ENCODE measurements around the gene WDR87.
A peak's percentile ranks its signal among the peaks of the same experiment; 100 is the strongest.

The WDR87 gene

DNA sequence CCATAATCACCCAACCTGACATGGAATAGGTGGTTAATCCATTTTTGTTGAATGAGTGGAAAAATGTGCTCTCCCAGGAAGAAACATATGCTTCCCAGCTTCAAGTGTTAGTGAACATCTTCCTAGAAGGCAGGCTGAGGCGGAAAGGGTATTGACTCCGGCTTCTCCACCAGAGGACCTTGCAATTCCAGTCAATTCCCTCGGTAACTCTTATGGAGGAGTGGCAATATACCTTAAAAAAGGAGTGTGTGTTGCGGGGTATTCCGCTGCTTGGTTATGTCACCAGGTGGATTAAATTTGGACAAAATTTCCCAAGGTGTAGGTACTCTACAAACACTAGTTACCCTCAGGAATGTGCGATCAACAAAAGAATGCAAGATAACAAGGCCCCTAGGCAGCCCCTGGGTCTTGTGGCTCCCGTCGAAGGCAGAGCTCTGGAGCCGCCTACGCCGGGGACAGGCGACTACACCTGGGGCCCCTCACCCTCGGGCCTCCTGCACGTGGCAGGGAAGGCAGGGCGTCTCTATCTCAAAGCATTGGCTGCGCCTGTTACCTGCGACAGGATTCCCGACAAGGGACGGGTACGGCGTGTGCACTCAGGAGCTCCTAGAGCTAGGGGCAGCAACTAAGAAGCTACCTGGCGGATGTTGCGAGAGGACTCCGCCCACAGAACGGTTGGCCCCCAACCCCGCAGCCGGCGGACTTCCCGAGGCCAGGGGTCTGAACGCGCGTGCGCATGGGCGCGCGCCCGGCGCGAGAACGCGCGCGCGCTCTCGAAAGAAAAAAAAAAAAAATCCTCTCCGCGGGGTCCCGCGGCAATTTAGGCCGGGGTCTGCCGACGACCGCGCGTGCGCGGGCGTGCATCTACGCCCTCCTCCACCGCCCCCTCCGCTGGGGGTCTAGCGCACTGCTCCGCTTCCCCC lies at the start of gene WDR87:
Gene WDR87 (minus strand): TSS at position 649 of the 923 bp plus-strand sequence. CDS start 8,355 bp downstream, outside the sequence.
- Histone ChIP-seq H3K9ac (ENCODE audit: low read length) (peak within 1 kb of the TSS; percentile 80), H3K4me3 (ENCODE audit: low read length) (peak within 1 kb of the TSS; percentile 80), H3K27ac (ENCODE audit: low read length) (peak within 1 kb of the TSS; percentile 82), H3K9me3 (ENCODE audit: control insufficient read depth, low read depth, low read length) (no peaks in the 10 kb centered on the region), H3K36me3 (ENCODE audit: control insufficient read depth, low read depth, low read length) (no peaks in the 10 kb centered on the region), H3K27me3 (ENCODE audit: control insufficient read depth, insufficient read depth, low read length) (no peaks in the 10 kb centered on the region), H3K4me1 (ENCODE audit: control insufficient read depth, low read depth, low read length) (peaks cover 15% of the 10 kb centered on the region)

- Histone ChIP-seq H3K4me1 (ENCODE audit: control insufficient read depth, low read depth, low read length) (peaks cover 19% of the 10 kb centered on the region), H3K27me3 (ENCODE audit: control insufficient read depth, insufficient read depth, low read length) (no peaks in the 10 kb centered on the region), H3K9me3 (ENCODE audit: control insufficient read depth, low read depth, low read length) (no peaks in the 10 kb centered on the region), H3K9ac (ENCODE audit: low read length) (no peak overlapping the region), H3K36me3 (ENCODE audit: control insufficient read depth, low read depth, low read length) (no peaks in the 10 kb centered on the region), H3K4me3 (ENCODE audit: low read length) (no peak overlapping the region), H3K27ac (ENCODE audit: low read length) (no peak overlapping the region)
These were observed 49.6 kb upstream of the WDR87 start for GRCh38 chr19:37955986-37956385.

DNA sequence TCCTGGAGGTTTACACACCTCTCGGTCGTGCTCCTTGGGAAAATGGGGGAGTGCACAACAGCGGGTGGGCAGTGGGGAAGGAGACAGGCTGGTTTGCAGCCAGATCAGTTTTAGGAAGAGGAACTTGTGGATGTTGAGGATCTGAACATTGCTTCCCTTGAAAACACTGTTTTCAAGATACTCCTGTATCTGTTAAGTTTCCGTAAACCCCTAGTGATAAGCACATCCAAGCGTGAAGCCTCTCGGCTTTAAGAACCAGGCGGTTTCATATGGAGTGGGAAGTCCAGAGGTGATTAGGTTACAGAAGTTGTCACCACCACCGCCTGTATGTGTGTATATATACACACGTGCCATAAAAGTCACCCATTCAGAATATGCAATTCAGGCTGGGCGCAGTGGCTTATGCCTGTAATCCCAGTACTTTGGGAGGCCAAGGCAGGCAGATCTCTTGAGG lies 48.1 kb upstream of the WDR87 start:
- Histone ChIP-seq H3K9me3 (ENCODE audit: control insufficient read depth, low read depth, low read length) (no peaks in the 10 kb centered on the region), H3K4me1 (ENCODE audit: control insufficient read depth, low read depth, low read length) (peaks cover 19% of the 10 kb centered on the region), H3K27ac (ENCODE audit: low read length) (no peak overlapping the region), H3K27me3 (ENCODE audit: control insufficient read depth, insufficient read depth, low read length) (no peaks in the 10 kb centered on the region), H3K4me3 (ENCODE audit: low read length) (no peak overlapping the region), H3K9ac (ENCODE audit: low read length) (no peak overlapping the region), H3K36me3 (ENCODE audit: control insufficient read depth, low read depth, low read length) (no peaks in the 10 kb centered on the region)

GRCh38 chr19:37953918-37954303 lies 47.5 kb upstream of the WDR87 start:
- Histone ChIP-seq H3K27me3 (ENCODE audit: control insufficient read depth, insufficient read depth, low read length) (no peaks in the 10 kb centered on the region), H3K4me1 (ENCODE audit: control insufficient read depth, low read depth, low read length) (peaks cover 19% of the 10 kb centered on the region), H3K9ac (ENCODE audit: low read length) (peak overlapping the region; percentile 52), H3K36me3 (ENCODE audit: control insufficient read depth, low read depth, low read length) (no peaks in the 10 kb centered on the region), H3K27ac (ENCODE audit: low read length) (peak overlapping the region; percentile 4), H3K9me3 (ENCODE audit: control insufficient read depth, low read depth, low read length) (no peaks in the 10 kb centered on the region), H3K4me3 (ENCODE audit: low read length) (no peak overlapping the region)

GRCh38 chr19:37953171-37953917 lies 47.0 kb upstream of the WDR87 start:
- no peaks in the 10 kb centered on the region for H3K27me3 ChIP-seq (ENCODE audit: control insufficient read depth, insufficient read depth, low read length)
- no peaks in the 10 kb centered on the region for H3K36me3 ChIP-seq (ENCODE audit: control insufficient read depth, low read depth, low read length)
- H3K4me1 ChIP-seq (ENCODE audit: control insufficient read depth, low read depth, low read length): peaks cover 19% of the 10 kb centered on the region
- peak overlapping the region; percentile 69 for H3K27ac ChIP-seq (ENCODE audit: low read length)
- no peaks in the 10 kb centered on the region for H3K9me3 ChIP-seq (ENCODE audit: control insufficient read depth, low read depth, low read length)
- peak overlapping the region; percentile 19 for H3K4me3 ChIP-seq (ENCODE audit: low read length)
- peak overlapping the region; percentile 52 for H3K9ac ChIP-seq (ENCODE audit: low read length)

GRCh38 chr19:37951816-37952210 lies 45.4 kb upstream of the WDR87 start:
- Histone ChIP-seq H3K4me1 (ENCODE audit: control insufficient read depth, low read depth, low read length) (peaks cover 19% of the 10 kb centered on the region), H3K9me3 (ENCODE audit: control insufficient read depth, low read depth, low read length) (no peaks in the 10 kb centered on the region), H3K27me3 (ENCODE audit: control insufficient read depth, insufficient read depth, low read length) (no peaks in the 10 kb centered on the region), H3K4me3 (ENCODE audit: low read length) (no peak overlapping the region), H3K9ac (ENCODE audit: low read length) (no peak overlapping the region), H3K27ac (ENCODE audit: low read length) (no peak overlapping the region), H3K36me3 (ENCODE audit: control insufficient read depth, low read depth, low read length) (no peaks in the 10 kb centered on the region)

- H3K36me3 ChIP-seq (ENCODE audit: control insufficient read depth, low read depth, low read length): no peaks in the 10 kb centered on the region
- H3K9ac ChIP-seq (ENCODE audit: low read length): no peak overlapping the region
- H3K4me3 ChIP-seq (ENCODE audit: low read length): no peak overlapping the region
- no peaks in the 10 kb centered on the region for H3K27me3 ChIP-seq (ENCODE audit: control insufficient read depth, insufficient read depth, low read length)
- H3K4me1 ChIP-seq (ENCODE audit: control insufficient read depth, low read depth, low read length): peaks cover 19% of the 10 kb centered on the region
- H3K27ac ChIP-seq (ENCODE audit: low read length): no peak overlapping the region
- no peaks in the 10 kb centered on the region for H3K9me3 ChIP-seq (ENCODE audit: control insufficient read depth, low read depth, low read length)
These were observed 44.2 kb upstream of the WDR87 start for GRCh38 chr19:37950471-37951175.

DNA sequence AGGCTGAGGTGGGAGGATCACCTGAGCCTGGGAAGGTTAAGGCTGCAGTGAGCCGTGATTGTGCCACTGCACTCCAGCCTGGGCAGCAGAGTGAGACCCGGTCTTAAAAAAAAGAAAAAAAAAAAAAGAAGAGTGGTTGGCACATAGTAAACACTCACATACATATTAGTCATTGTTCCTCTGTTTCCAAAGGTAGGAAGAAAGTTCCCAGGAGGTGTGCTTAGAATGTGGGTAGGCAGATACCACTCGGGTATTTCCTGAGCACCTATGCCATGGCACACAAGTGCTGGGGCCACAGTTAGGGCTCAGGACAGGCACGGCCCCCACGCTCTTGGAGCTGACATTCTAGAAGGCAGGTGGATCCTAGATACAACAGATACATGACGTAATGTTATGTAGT lies 42.0 kb upstream of the WDR87 start:
- H3K4me1 ChIP-seq (ENCODE audit: control insufficient read depth, low read depth, low read length): peaks cover 7% of the 10 kb centered on the region
- H3K27ac ChIP-seq (ENCODE audit: low read length): no peak overlapping the region
- H3K27me3 ChIP-seq (ENCODE audit: control insufficient read depth, insufficient read depth, low read length): no peaks in the 10 kb centered on the region
- no peak overlapping the region for H3K9ac ChIP-seq (ENCODE audit: low read length)
- H3K9me3 ChIP-seq (ENCODE audit: control insufficient read depth, low read depth, low read length): no peaks in the 10 kb centered on the region
- no peak overlapping the region for H3K4me3 ChIP-seq (ENCODE audit: low read length)
- no peaks in the 10 kb centered on the region for H3K36me3 ChIP-seq (ENCODE audit: control insufficient read depth, low read depth, low read length)

DNA sequence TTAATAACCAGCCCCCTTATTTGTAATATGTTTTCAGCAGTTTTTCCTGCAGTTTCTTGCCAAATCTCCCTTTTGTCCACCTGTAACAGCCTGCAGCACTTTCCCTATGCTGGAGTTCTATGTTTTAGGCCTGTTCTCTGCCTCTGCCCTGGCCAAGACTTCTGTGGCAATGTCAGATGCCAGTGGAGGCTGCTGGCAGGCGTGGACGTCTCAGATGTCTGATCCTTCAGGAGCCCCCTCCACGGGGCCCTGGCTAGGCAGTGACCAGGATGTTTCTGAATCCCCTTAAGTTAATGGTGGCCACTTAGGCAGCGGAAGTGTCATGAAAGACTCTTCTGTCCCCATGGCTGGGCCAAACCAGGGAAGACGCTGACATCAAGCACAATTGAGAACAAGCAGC lies 41.4 kb upstream of the WDR87 start:
- Histone ChIP-seq H3K9me3 (ENCODE audit: control insufficient read depth, low read depth, low read length) (no peaks in the 10 kb centered on the region), H3K27me3 (ENCODE audit: control insufficient read depth, insufficient read depth, low read length) (no peaks in the 10 kb centered on the region), H3K9ac (ENCODE audit: low read length) (no peak overlapping the region), H3K4me1 (ENCODE audit: control insufficient read depth, low read depth, low read length) (peaks cover 1% of the 10 kb centered on the region), H3K36me3 (ENCODE audit: control insufficient read depth, low read depth, low read length) (no peaks in the 10 kb centered on the region), H3K4me3 (ENCODE audit: low read length) (no peak overlapping the region), H3K27ac (ENCODE audit: low read length) (no peak overlapping the region)

GRCh38 chr19:37946132-37946531 lies 39.7 kb upstream of the WDR87 start:
- no peaks in the 10 kb centered on the region for H3K27me3 ChIP-seq (ENCODE audit: control insufficient read depth, insufficient read depth, low read length)
- no peak overlapping the region for H3K9ac ChIP-seq (ENCODE audit: low read length)
- no peaks in the 10 kb centered on the region for H3K9me3 ChIP-seq (ENCODE audit: control insufficient read depth, low read depth, low read length)
- H3K27ac ChIP-seq (ENCODE audit: low read length): no peak overlapping the region
- H3K4me3 ChIP-seq (ENCODE audit: low read length): no peak overlapping the region
- no peaks in the 10 kb centered on the region for H3K4me1 ChIP-seq (ENCODE audit: control insufficient read depth, low read depth, low read length)
- H3K36me3 ChIP-seq (ENCODE audit: control insufficient read depth, low read depth, low read length): no peaks in the 10 kb centered on the region

DNA sequence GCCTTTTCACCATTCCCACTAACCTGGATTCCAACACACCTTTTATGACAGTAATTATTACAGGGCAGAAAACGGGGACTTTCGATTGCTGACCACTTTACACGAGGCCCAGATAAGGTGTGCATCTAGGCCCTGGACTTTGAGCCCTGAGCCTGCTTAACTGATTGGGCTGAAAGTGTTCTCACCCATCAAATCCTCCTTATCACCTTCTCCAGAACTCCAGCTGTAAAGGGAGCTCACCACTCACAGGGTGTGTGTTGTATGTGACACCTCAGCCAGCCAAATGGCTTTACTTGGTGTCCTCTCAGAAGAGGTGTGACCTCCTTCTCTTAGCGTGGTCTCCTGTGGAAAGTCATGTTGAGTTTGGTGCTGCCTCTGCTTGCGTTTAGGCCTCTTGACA lies 37.1 kb upstream of the WDR87 start:
- H3K36me3 ChIP-seq (ENCODE audit: control insufficient read depth, low read depth, low read length): no peaks in the 10 kb centered on the region
- no peak overlapping the region for H3K4me3 ChIP-seq (ENCODE audit: low read length)
- no peaks in the 10 kb centered on the region for H3K4me1 ChIP-seq (ENCODE audit: control insufficient read depth, low read depth, low read length)
- no peak overlapping the region for H3K9ac ChIP-seq (ENCODE audit: low read length)
- no peaks in the 10 kb centered on the region for H3K27me3 ChIP-seq (ENCODE audit: control insufficient read depth, insufficient read depth, low read length)
- H3K9me3 ChIP-seq (ENCODE audit: control insufficient read depth, low read depth, low read length): no peaks in the 10 kb centered on the region
- no peak overlapping the region for H3K27ac ChIP-seq (ENCODE audit: low read length)
